Body of pancreas (tissue), 4 donors: ENCODE results near the gene C5orf63. TPM values are rescaled to one million over a fixed set of nuclear protein-coding genes. Genes with fewer than 3 reads are reported as not detected.
"Not testable (repeated sequence)": the region's sequence is repeated elsewhere in the genome, so short reads cannot be mapped to it uniquely, and the experiment has no call there.

ENCODE experiments used
- ATAC-seq: fragments of 150-250 bp; one replicate; pipeline ENCODE4 v1.9.1; 2016
- DNase-seq, 4 donors: peaks; one replicate each; pipeline ENCODE4 v3.0.0-alpha.2; 2019
- H3K27ac ChIP-seq, 4 donors: fragments of 200-600 bp; sonication (generic); 1 replicate in 3 of 4; 2 replicates in 1 of 4; pipeline versions ENCODE4 v1.5.1 to v1.6.1; 2016 to 2019; ENCODE audit warnings: mild to moderate bottlenecking in 1 of 4, mixed read lengths in 1 of 4, moderate library complexity in 1 of 4
- H3K27me3 ChIP-seq, 2 donors: fragments of 200-600 bp; sonication (generic); one replicate each; pipeline ENCODE4 v1.6.0; 2016; ENCODE audit warnings: mild to moderate bottlenecking in 1 of 2
- H3K36me3 ChIP-seq, 2 donors: fragments of 200-600 bp; sonication (generic); replicated peaks in 1 of 2; 2 replicates each; pipeline ENCODE4 v1.5.1; 2016; ENCODE audit warnings: low read depth in 2 of 2; ENCODE audit not compliant: insufficient read depth in 1 of 2
- H3K4me1 ChIP-seq: fragments of 200-600 bp; sonication (generic); one replicate; pipeline ENCODE4 v1.6.0; 2016
- H3K4me3 ChIP-seq, 2 donors: fragments of 200-600 bp; sonication (generic); 1 replicate in 1 of 2; 2 replicates in 1 of 2; pipeline ENCODE4 v1.5.1; 2016 to 2019
- H3K9me3 ChIP-seq, 3 donors: fragments of 200-600 bp; sonication (generic); 1 replicate in 2 of 3; 2 replicates in 1 of 3; pipeline ENCODE4 v1.5.1; 2016
- POLR2A ChIP-seq, 3 donors: fragments of 450-650 bp; IDR thresholded peaks; one replicate each; pipeline ENCODE4 v1.6.1; 2016; ENCODE audit warnings: antibody characterized with exemption in 3 of 3, mild to moderate bottlenecking in 2 of 3
- whole genome bisulfite sequencing, 2 donors: methylation state at CpG; one replicate each; pipeline ENCODE4 v1.1.5; 2017; 5-methylcytosine and 5-hydroxymethylcytosine counted together
- intact Hi-C: fragments of 100-400 bp; cut with DNase I; formaldehyde crosslinking; loops from one replicate; pipeline ENCODE4 v1.15.1; 2023
- total RNA-seq, 2 donors: library from RNA; depleted of rRNA; stranded (reverse); fragments of >200 nt; gene quantifications; one replicate each; pipeline ENCODE4 v1.1.0, GENCODE V29; 2016
- TF ChIP-seq, protein P1 (sequence below), 7 experiments: fragments of 450-650 bp in 4 of 7; fragments of 200-600 bp in 3 of 7; sonication (generic) in 3 of 7; IDR thresholded peaks; one replicate each; pipeline ENCODE4 v1.5.1; 2016 to 2019; ENCODE audit warnings: antibody characterized with exemption in 7 of 7

The C5orf63 gene
- total RNA-seq, 2 donors from 2014 or later: 0.99 to 3.9 TPM

DNA sequence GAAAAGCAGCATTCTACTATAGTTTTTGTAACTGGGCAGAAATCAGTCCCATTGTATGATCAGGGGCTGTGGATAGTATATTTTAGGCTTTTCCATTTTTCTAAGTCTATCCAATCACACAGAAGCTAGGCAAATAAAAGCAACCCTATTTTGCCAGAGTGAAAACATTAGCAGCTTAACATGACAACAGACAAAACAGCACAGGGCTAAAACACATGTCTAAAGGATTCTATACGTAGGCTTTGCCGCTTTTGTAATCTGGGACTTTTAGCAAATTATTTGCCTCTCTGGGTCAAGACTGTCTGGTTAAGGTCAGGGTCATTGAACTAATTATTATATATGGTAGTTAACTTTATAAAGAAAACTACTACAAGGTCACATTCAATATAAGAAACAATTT, 47.1 kb downstream of the C5orf63 start:
- Histone ChIP-seq H3K4me1 (peaks cover 26% of the 10 kb centered on the region), H3K9me3 (no peaks in the 10 kb centered on the region), H3K27ac (peak overlapping the region in 1 of 4 donors; percentile 28), H3K4me3 (no peak overlapping the region), H3K36me3 (no peaks in the 10 kb centered on the region), H3K27me3 (no peaks in the 10 kb centered on the region)
- intact Hi-C loops: no loop called here
- no peak for DNase-seq
- TF ChIP-seq POLR2A (IDR thresholded peaks at IDR 0.05): no peak
- TF ChIP-seq, protein P1, sequence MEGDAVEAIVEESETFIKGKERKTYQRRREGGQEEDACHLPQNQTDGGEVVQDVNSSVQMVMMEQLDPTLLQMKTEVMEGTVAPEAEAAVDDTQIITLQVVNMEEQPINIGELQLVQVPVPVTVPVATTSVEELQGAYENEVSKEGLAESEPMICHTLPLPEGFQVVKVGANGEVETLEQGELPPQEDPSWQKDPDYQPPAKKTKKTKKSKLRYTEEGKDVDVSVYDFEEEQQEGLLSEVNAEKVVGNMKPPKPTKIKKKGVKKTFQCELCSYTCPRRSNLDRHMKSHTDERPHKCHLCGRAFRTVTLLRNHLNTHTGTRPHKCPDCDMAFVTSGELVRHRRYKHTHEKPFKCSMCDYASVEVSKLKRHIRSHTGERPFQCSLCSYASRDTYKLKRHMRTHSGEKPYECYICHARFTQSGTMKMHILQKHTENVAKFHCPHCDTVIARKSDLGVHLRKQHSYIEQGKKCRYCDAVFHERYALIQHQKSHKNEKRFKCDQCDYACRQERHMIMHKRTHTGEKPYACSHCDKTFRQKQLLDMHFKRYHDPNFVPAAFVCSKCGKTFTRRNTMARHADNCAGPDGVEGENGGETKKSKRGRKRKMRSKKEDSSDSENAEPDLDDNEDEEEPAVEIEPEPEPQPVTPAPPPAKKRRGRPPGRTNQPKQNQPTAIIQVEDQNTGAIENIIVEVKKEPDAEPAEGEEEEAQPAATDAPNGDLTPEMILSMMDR (IDR thresholded peaks at IDR 0.05): no peak
- ATAC-seq: no peak
- 80 to 93% methylated on average over 2 of the region's 2 CpGs for WGBS, 2 donors

DNA sequence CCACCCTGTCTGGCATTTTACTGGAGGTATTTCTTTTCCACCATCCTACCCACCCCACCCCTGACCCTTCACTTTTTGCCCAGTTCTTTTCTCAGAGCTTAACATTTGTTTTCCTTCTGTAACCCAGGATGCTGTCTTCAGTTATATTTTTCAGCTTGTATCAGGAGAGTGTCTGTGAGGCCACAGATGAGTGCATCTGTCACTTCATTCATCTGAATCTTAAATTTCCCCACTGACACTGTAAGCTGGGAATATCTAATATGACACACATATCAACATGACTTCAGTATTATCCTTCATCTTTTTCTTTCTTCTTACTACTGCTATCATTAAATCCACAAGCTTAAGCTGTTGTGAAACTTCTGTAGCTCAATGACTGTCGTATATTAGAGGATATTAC, 47.8 kb downstream of the C5orf63 start:
- TF ChIP-seq, protein P1 (IDR thresholded peaks at IDR 0.05): no peak
- no peak for TF ChIP-seq POLR2A (IDR thresholded peaks at IDR 0.05)

DNA sequence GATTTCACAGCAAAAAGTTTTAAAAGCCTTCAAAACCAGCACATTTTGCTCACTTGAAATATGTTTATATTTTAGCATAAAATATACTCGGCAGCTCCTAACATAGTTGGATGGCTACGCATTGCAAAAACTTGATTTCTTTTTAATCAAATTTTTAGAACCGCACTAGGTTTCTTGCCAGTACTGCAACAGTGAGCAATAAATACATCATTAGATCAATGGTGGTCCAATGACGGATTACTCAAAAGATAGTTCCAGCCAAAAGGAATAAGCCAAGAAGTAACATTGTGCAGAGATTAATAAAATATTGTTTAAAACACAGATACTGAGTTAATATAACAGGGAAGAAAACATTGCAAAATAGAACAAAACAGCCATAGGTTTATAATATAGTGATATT, 48.5 kb downstream of the C5orf63 start:
- H3K27me3 ChIP-seq: no peaks in the 10 kb centered on the region
- no peak overlapping the region for H3K4me3 ChIP-seq
- no peaks in the 10 kb centered on the region for H3K9me3 ChIP-seq
- H3K36me3 ChIP-seq: no peaks in the 10 kb centered on the region
- no peak for DNase-seq
- 72 to 76% methylated on average over 4 of the region's 4 CpGs for WGBS, 2 donors
- intact Hi-C loops: no loop called here
- H3K4me1 ChIP-seq: peaks cover 23% of the 10 kb centered on the region
- ATAC-seq: no peak
- H3K27ac ChIP-seq: no peak overlapping the region
- no peak for TF ChIP-seq POLR2A (IDR thresholded peaks at IDR 0.05)
- TF ChIP-seq, protein P1 (IDR thresholded peaks at IDR 0.05): no peak

More for the DNA sequence above, 47.8 kb downstream of the C5orf63 start:
- intact Hi-C loops: no loop called here
- no peak overlapping the region for H3K4me3 ChIP-seq
- no peak overlapping the region for H3K27ac ChIP-seq
- no peaks in the 10 kb centered on the region for H3K27me3 ChIP-seq
- ATAC-seq: no peak
- peaks cover 23% of the 10 kb centered on the region for H3K4me1 ChIP-seq
- H3K36me3 ChIP-seq: no peaks in the 10 kb centered on the region
- no peaks in the 10 kb centered on the region for H3K9me3 ChIP-seq
- 47 to 69% methylated on average over 1 of the region's 1 CpG for WGBS, 2 donors
- no peak for DNase-seq

DNA sequence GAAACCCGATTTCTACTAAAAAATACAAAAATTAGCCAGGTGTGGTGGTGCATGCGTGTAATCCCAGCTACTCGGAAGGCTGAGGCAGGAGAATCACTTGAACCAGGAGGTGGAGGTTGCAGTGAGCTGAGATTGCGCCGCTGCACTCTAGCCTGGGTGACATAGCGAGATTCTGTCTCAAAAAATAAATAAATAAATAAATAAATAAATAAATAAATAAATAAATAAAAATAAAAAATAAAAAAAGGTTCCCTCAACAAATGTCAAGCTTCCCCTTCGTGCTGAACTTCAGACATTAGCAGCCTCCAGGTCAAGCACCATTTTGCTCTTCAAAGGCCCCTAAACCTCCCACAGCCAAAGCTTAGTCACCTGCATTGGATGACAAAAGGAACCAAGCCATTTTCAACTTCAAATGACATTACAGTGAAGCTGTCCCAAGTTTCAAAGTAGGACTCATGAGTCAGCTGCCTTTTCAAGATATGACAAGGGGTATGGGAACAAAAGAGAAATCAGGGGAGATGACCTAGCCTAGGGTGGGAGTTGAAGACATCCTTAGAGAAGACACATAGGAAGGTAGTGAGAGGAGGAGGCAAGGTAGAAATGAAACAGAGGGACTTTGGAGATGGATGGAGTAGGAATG, 49.6 kb downstream of the C5orf63 start:
- H3K27ac ChIP-seq, DNase-seq, ATAC-seq, H3K4me3 ChIP-seq, H3K9me3 ChIP-seq, H3K36me3 ChIP-seq, H3K27me3 ChIP-seq, intact Hi-C loops: not testable (repeated sequence)
- H3K4me1 ChIP-seq: peaks cover 12% of the 10 kb centered on the region
- WGBS, 2 donors: 94 to 96% methylated on average over 7 of the region's 7 CpGs

DNA sequence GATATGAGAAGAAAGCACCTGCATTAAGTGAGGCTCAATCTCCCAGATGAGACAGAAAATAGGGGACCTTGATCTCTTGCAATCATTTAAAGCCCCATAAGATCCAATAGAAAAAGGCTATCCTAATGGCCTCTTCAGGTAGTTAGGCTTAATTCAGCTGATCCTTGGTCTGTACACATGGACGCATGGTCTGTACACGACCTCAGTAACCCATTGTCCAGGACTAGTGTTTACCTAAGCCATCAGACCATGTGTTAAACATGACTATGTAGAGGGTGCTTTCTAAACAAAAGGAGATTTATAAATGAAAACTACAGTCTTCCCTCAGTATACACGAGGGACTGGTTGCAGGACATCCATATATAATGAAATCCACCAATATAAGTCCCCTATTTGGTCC, 50.5 kb downstream of the C5orf63 start:
- H3K27me3 ChIP-seq: no peaks in the 10 kb centered on the region
- DNase-seq: no peak

More for the DNA sequence above, 50.5 kb downstream of the C5orf63 start:
- intact Hi-C loops: no loop called here
- Histone ChIP-seq H3K27ac (no peak overlapping the region), H3K36me3 (no peaks in the 10 kb centered on the region), H3K9me3 (no peaks in the 10 kb centered on the region), H3K4me3 (no peak overlapping the region), H3K4me1 (peaks cover 8% of the 10 kb centered on the region)
- WGBS, 2 donors: 74 to 78% methylated on average over 3 of the region's 3 CpGs
- TF ChIP-seq, protein P1 (IDR thresholded peaks at IDR 0.05): no peak
- TF ChIP-seq POLR2A (IDR thresholded peaks at IDR 0.05): no peak
- no peak for ATAC-seq
